IPS-15b (cell line): ENCODE data around the gene SIL1.

Experiments
- H3K27me3 ChIP-seq: one replicate; pipeline ENCODE4 v1.6.1; 2013; ENCODE audit warnings: low read length; ENCODE audit not compliant: control insufficient read depth, insufficient read depth
- H3K36me3 ChIP-seq: one replicate; pipeline ENCODE4 v1.6.1; 2013; ENCODE audit warnings: low read length; ENCODE audit not compliant: control insufficient read depth, insufficient read depth
- H3K4me1 ChIP-seq: one replicate; pipeline ENCODE4 v1.6.1; 2013; ENCODE audit warnings: mild to moderate bottlenecking, low read length; ENCODE audit not compliant: control insufficient read depth, insufficient read depth
- H3K4me3 ChIP-seq: one replicate; pipeline ENCODE4 v1.5.1; 2013; ENCODE audit warnings: low read depth, low read length
- H3K9ac ChIP-seq: one replicate; pipeline ENCODE4 v1.6.1; 2013; ENCODE audit warnings: low read depth, mild to moderate bottlenecking, low read length
- H3K9me3 ChIP-seq: one replicate; pipeline ENCODE4 v1.6.1; 2013; ENCODE audit warnings: mild to moderate bottlenecking, low read length; ENCODE audit not compliant: control insufficient read depth, insufficient read depth

Gene SIL1

GRCh38 chr5:139094154-139095131, 103.7 kb downstream of the SIL1 start:
- no peaks in the 10 kb centered on the region for H3K36me3 ChIP-seq
- H3K27me3 ChIP-seq = no peaks in the 10 kb centered on the region
- H3K9me3 ChIP-seq = no peaks in the 10 kb centered on the region
- no peak overlapping the region for H3K4me3 ChIP-seq
- H3K9ac ChIP-seq = no peak overlapping the region
- no peaks in the 10 kb centered on the region for H3K4me1 ChIP-seq

DNA sequence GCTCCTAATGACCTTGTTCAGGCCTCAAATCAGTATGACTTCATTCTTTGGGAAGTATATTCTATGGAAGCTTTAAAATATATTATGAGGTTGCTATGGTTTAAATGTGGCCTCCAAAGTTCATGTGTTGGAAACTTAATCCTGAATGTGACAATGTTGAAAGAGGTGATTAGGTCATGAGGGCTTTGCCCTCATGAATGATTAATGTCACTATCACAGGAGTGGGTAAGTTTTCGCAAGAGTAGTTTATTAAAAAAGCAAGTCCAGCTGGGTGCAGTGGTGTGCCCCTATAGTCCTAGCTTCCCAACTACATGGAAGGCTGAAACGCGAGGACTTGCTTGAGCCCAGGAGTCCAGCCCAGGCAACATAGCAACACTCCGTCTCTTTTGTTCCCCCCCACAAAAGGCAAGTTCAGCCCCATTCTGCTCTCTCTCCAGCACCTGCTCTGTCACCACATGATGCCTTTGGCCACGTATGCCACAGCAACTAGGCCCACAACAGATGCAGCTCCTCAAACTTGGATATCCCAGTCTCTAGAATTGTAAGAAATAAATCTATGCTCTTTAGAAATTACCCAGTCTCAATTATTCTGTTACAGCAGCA, 105.3 kb downstream of the SIL1 start:
- Histone ChIP-seq H3K4me1 (no peaks in the 10 kb centered on the region), H3K4me3 (no peak overlapping the region)

GRCh38 chr5:139091439-139092156, 106.6 kb downstream of the SIL1 start:
- Histone ChIP-seq H3K4me1 (no peaks in the 10 kb centered on the region), H3K9me3 (no peaks in the 10 kb centered on the region), H3K9ac (no peak overlapping the region), H3K4me3 (no peak overlapping the region), H3K27me3 (no peaks in the 10 kb centered on the region), H3K36me3 (no peaks in the 10 kb centered on the region)

More for the DNA sequence above, 105.3 kb downstream of the SIL1 start:
- Histone ChIP-seq H3K9me3 (no peaks in the 10 kb centered on the region), H3K27me3 (no peaks in the 10 kb centered on the region), H3K36me3 (no peaks in the 10 kb centered on the region), H3K9ac (no peak overlapping the region)

- Histone ChIP-seq H3K4me3 (no peak overlapping the region), H3K27me3 (no peaks in the 10 kb centered on the region), H3K36me3 (no peaks in the 10 kb centered on the region), H3K4me1 (no peaks in the 10 kb centered on the region), H3K9ac (no peak overlapping the region), H3K9me3 (no peaks in the 10 kb centered on the region)
These were observed 107.6 kb downstream of the SIL1 start for GRCh38 chr5:139090581-139090980.

DNA sequence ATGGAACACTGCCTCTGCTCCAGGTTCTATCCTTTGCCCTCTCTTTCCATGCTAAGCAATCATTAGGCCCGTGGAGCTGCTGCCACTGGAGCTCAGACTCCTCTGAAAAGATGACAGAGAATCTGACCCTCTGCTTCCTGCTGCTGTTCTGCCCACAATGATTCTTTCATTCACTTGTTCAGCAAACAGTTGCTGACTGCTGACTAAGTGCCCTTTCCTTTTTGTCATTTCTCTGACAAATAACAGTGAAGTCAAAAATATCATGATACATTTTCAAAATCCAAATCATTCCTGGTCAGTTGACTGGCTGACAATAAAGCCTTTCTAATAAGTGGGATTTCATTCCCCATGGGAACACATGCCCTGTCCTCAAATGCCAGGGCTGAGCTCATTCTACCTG, 110.1 kb downstream of the SIL1 start:
- H3K4me1 ChIP-seq = no peaks in the 10 kb centered on the region
- no peaks in the 10 kb centered on the region for H3K36me3 ChIP-seq
- H3K9ac ChIP-seq = no peak overlapping the region
- no peaks in the 10 kb centered on the region for H3K27me3 ChIP-seq
- no peak overlapping the region for H3K4me3 ChIP-seq
- no peaks in the 10 kb centered on the region for H3K9me3 ChIP-seq

- no peaks in the 10 kb centered on the region for H3K4me1 ChIP-seq
- H3K36me3 ChIP-seq = no peaks in the 10 kb centered on the region
- H3K9me3 ChIP-seq = no peaks in the 10 kb centered on the region
- H3K9ac ChIP-seq = no peak overlapping the region
- H3K4me3 ChIP-seq = no peak overlapping the region
- H3K27me3 ChIP-seq = no peaks in the 10 kb centered on the region
These were observed 115.2 kb downstream of the SIL1 start for GRCh38 chr5:139082813-139083498.

DNA sequence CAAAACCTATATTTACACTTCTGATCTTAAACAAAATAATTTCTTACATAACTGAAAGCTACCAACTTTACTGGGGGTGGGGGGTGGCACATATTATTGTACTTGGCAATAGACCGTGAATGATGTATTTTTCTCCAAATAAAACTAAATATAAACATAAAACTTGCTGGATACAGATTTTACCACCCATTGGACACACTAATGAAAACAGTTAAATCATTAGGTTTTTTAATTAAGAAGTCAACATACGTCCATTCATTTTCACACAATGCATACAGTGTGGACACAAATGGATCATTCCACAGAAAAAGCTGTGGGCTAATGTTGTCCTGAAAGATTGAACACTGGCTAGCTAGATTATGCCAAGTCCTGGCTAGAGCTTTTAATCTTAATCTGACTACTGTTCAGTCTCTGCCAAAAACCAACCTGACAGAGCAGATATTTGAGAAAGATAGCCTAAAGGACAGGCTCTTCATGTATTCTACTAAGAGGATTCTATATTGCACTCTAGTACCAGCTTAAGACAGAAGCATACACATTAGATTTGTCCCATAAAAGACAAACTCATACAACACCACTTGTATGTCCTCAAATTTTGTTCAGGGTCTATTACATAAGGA, 118.1 kb downstream of the SIL1 start:
- Histone ChIP-seq H3K4me3 (no peak overlapping the region), H3K9ac (no peak overlapping the region), H3K36me3 (no peaks in the 10 kb centered on the region), H3K9me3 (no peaks in the 10 kb centered on the region), H3K27me3 (no peaks in the 10 kb centered on the region), H3K4me1 (no peaks in the 10 kb centered on the region)

DNA sequence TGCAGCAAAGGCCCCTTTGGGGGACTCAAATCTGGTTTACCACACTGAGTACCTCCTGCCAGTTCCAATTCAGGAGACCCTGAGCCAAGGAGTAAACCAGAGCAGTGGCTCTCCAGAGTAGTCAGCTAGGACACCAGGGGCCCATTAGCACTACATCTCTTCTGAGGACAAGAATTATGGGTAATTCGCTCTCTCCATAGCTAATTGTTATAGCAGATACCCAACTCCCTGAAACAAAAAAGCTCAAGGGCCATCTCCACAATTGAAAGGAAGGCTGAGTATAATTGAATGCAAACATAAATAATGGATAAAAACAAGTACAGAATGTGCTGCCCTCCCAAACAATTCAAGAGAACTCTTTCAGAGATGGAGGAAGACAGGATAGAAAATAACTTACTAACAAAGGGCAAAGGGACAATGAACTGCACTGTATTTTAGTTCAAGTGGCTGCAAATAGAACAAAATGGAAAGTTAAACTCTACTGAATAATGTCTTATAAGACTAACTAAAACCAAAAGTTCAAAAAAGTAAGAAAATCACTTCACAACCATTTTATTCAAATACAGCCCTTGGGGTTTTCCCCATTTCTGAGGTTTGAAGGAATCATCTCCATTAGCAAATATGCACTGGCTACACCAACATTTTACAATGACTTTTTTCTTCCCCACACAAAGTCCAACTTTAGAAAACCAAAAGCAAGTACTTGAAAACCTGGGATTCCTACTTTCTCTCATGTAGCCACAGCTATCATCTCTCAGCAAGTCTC, 118.8 kb downstream of the SIL1 start:
- no peak overlapping the region for H3K4me3 ChIP-seq
- H3K4me1 ChIP-seq = no peaks in the 10 kb centered on the region
- H3K9me3 ChIP-seq = no peaks in the 10 kb centered on the region
- no peaks in the 10 kb centered on the region for H3K27me3 ChIP-seq
- H3K36me3 ChIP-seq = no peaks in the 10 kb centered on the region
- H3K9ac ChIP-seq = no peak overlapping the region

- no peaks in the 10 kb centered on the region for H3K36me3 ChIP-seq
- H3K4me1 ChIP-seq = no peaks in the 10 kb centered on the region
- no peaks in the 10 kb centered on the region for H3K9me3 ChIP-seq
- no peak overlapping the region for H3K9ac ChIP-seq
- no peaks in the 10 kb centered on the region for H3K27me3 ChIP-seq
- H3K4me3 ChIP-seq = no peak overlapping the region
These were observed 119.8 kb downstream of the SIL1 start for GRCh38 chr5:139078345-139078744.

DNA sequence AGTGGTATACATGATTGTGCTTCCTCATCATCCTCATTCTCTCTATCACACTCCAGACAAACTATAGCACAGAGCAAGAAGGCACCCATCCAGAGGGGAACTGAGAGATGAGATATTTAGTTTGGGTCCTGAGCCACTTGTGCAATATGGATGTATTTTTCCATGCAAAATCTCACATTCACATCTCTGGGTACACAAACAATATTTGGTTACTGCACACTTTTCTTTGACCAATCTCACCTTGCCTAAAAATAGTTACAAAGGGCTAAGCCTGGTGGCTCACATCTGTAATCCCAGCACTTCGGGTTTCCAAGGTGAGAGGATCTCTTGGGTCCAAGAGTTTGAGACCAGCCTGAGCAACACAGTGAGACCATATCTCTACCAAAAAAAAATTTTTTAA, 120.3 kb downstream of the SIL1 start:
- no peaks in the 10 kb centered on the region for H3K4me1 ChIP-seq
- no peaks in the 10 kb centered on the region for H3K27me3 ChIP-seq
- H3K36me3 ChIP-seq = no peaks in the 10 kb centered on the region
- no peaks in the 10 kb centered on the region for H3K9me3 ChIP-seq
- H3K4me3 ChIP-seq = no peak overlapping the region
- H3K9ac ChIP-seq = no peak overlapping the region
